GM12875 (cell line): ENCODE measurements around the gene TGFB1I1.
A peak's percentile ranks its signal among the peaks of the same experiment; 100 is the strongest.

ENCODE experiments used
- H3K4me3 ChIP-seq: one replicate; pipeline ENCODE4 v1.5.1; 2011; ENCODE audit warnings: low read depth, low read length, control low read depth
- CTCF ChIP-seq: IDR thresholded peaks from 2 replicates; pipeline ENCODE4 v1.5.1; 2011; ENCODE audit warnings: low read depth, mild to moderate bottlenecking, control low read depth, inconsistent platforms, low read length, moderate library complexity, borderline replicate concordance; ENCODE audit not compliant: insufficient read depth

TGFB1I1 gene

GRCh38 chr16:31507929-31508705, 36.2 kb downstream of the TGFB1I1 start, which contains the start of gene RUSF1:
Gene RUSF1, minus strand, starts transcription at chr16:31508391. Its CDS starts 18 bp downstream, at chr16:31508373.
- TF ChIP-seq CTCF = no peak
- H3K4me3 ChIP-seq = peak within 1 kb of the TSS; percentile 74

GRCh38 chr16:31508706-31509195, 36.8 kb downstream of the TGFB1I1 start:
- TF ChIP-seq CTCF = no peak
- peak overlapping the region; percentile 74 for H3K4me3 ChIP-seq

- no peak for TF ChIP-seq CTCF
- H3K4me3 ChIP-seq = no peak overlapping the region
Measured at GRCh38 chr16:31513126-31513525, 41.2 kb downstream of the TGFB1I1 start.

GRCh38 chr16:31513884-31514283, 41.9 kb downstream of the TGFB1I1 start:
- no peak for TF ChIP-seq CTCF
- H3K4me3 ChIP-seq = no peak overlapping the region

GRCh38 chr16:31517800-31518402, 45.9 kb downstream of the TGFB1I1 start:
- H3K4me3 ChIP-seq = no peak overlapping the region
- no peak for TF ChIP-seq CTCF

- H3K4me3 ChIP-seq = no peak overlapping the region
- TF ChIP-seq CTCF = no peak
Measured at GRCh38 chr16:31519759-31520431, 47.9 kb downstream of the TGFB1I1 start.
